HepG2 (cell line): ENCODE measurements around the gene WDCP. TPM values are rescaled to one million over a fixed set of nuclear protein-coding genes. Genes with fewer than 3 reads are reported as not detected.

Experiments
- CREB1 ChIP-seq, 2 experiments: fragments of 450-650 bp in 1 of 2; IDR thresholded peaks; 2 replicates each; pipeline ENCODE4 v1.6.1; 2016 to 2017; ENCODE audit warnings: control low read depth in 1 of 2, mild to moderate bottlenecking in 1 of 2, missing compliant biosample characterization in 1 of 2, missing genetic modification characterization in 1 of 2
- KDM5B ChIP-seq: sonication (generic); formaldehyde crosslinking; IDR thresholded peaks from 2 replicates; pipeline ENCODE4 v1.4.0; 2020; ENCODE audit warnings: missing genetic modification reagents, mild to moderate bottlenecking, borderline replicate concordance
- MXD4 ChIP-seq: IDR thresholded peaks from 2 replicates; pipeline ENCODE4 v1.6.1; 2016; ENCODE audit warnings: mild to moderate bottlenecking, missing biosample characterization, missing genetic modification reagents
- MYC ChIP-seq: sonication (generic); formaldehyde crosslinking; IDR thresholded peaks from 2 replicates; pipeline ENCODE4 v1.9.0; 2021; ENCODE audit warnings: missing genetic modification reagents, borderline replicate concordance
- PAWR ChIP-seq: sonication (generic); formaldehyde crosslinking; IDR thresholded peaks from 2 replicates; pipeline ENCODE4 v1.4.0; 2020; ENCODE audit warnings: missing genetic modification reagents, mild to moderate bottlenecking, borderline replicate concordance
- ZNF292 ChIP-seq: sonication (generic); formaldehyde crosslinking; IDR thresholded peaks from 2 replicates; pipeline ENCODE4 v1.8.1; 2022; ENCODE audit warnings: mild to moderate bottlenecking, low read depth, missing genetic modification reagents, borderline replicate concordance
- ZNF549 ChIP-seq: sonication (generic); formaldehyde crosslinking; IDR thresholded peaks from 2 replicates; pipeline ENCODE4 v1.5.0; 2020; ENCODE audit warnings: missing genetic modification reagents
- ZNF746 ChIP-seq: sonication (generic); formaldehyde crosslinking; IDR thresholded peaks from 2 replicates; pipeline ENCODE4 v1.8.0; 2022; ENCODE audit warnings: mild to moderate bottlenecking, missing genetic modification reagents
- polyA plus RNA-seq, 8 experiments: library from polyadenylated mRNA; depleted of rRNA in 3 of 8; stranded (reverse) in 7 of 8; unstranded in 1 of 8; fragments of >200 nt; fragmentation: Illumina TruSeq in 4 of 8; extraction: Trizol in 4 of 8; gene quantifications; 2 replicates each; pipeline versions ENCODE4 v1.2.1 to v1.2.3, GENCODE V29; 2011 to 2016; ENCODE audit warnings: low read depth in 4 of 8, missing spikeins in 1 of 8, mixed read lengths in 1 of 8; ENCODE audit not compliant: insufficient read depth in 1 of 8
- total RNA-seq, 5 experiments: library from RNA; depleted of rRNA; stranded (reverse); fragments of >200 nt; fragmentation: Illumina TruSeq; extraction: Trizol; gene quantifications; 2 replicates each; pipeline ENCODE4 v1.2.3, GENCODE V29; 2016; ENCODE audit warnings: low read depth in 1 of 5
- TF ChIP-seq, protein P1 (sequence below): sonication (generic); formaldehyde crosslinking; IDR thresholded peaks from 2 replicates; pipeline ENCODE4 v1.4.0; 2020; ENCODE audit warnings: missing genetic modification reagents, borderline replicate concordance
- TF ChIP-seq, protein P2 (sequence below): IDR thresholded peaks from 2 replicates; pipeline ENCODE4 v1.6.1; 2016; ENCODE audit warnings: missing compliant biosample characterization, missing genetic modification reagents, borderline replicate concordance
- TF ChIP-seq, protein P3 (sequence below): sonication (generic); formaldehyde crosslinking; IDR thresholded peaks from 2 replicates; pipeline ENCODE4 v1.5.0; 2020; ENCODE audit warnings: missing genetic modification reagents
- TF ChIP-seq, protein P4 (sequence below): sonication (generic); formaldehyde crosslinking; IDR thresholded peaks from 2 replicates; pipeline ENCODE4 v1.9.0; 2021; ENCODE audit warnings: mild to moderate bottlenecking, missing genetic modification reagents
- TF ChIP-seq, protein P5 (sequence below): sonication (generic); formaldehyde crosslinking; IDR thresholded peaks from 2 replicates; pipeline ENCODE4 v1.5.0; 2020; ENCODE audit warnings: missing genetic modification reagents

WDCP gene
- total and polyA plus RNA-seq, 2 of the 13 experiments (the other 11 are each of a cell fraction or from before 2014, with no cell fraction given) = 17.4 to 22.6 TPM

DNA sequence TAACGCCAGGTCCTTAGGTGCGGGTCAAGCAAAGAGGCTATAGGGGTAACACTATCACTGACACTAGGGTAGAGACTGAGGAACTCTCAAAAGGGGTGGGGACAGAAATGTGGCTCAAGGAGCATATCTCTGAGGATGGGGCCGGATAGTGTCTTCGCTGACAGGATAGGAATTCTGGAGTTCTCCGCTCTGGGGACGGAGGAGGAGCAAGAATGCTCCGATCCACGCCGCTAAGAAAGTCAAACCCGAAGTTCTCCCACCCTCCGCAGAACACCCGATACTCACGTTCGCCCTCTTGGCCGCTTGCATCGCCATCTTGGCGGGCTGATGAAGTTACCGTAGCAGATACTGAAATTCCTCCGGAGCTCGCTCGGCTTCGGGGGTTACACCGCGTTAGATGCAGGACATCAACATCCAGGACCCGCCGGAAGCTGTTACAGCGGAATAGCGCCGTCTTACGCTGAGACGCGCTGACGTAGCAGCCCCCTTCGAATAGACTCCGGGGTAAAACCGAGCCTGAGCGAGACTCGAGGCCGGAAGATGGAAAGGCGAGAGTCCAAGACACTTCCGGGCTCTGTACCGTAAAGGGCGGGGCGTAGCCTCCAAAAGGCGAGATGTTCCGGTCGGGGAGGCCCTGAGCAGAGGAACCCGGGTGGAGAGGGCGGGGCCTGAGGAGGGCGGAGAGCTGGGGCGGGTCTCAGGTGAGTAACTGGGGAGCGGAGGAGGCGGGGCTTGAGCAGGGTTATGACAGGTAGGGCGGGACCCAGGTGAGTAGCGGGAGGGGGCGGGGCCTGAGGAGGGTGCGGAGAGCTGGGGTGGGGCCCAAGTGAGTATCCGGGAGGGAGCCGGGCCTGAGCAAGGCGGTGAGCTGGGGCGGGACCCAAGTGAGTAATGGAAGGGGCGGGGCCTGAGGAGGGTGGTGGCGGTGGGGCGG, 29.0 kb upstream of the WDCP start, which contains the start of gene SF3B6 (continued):
- TF ChIP-seq, protein P1, sequence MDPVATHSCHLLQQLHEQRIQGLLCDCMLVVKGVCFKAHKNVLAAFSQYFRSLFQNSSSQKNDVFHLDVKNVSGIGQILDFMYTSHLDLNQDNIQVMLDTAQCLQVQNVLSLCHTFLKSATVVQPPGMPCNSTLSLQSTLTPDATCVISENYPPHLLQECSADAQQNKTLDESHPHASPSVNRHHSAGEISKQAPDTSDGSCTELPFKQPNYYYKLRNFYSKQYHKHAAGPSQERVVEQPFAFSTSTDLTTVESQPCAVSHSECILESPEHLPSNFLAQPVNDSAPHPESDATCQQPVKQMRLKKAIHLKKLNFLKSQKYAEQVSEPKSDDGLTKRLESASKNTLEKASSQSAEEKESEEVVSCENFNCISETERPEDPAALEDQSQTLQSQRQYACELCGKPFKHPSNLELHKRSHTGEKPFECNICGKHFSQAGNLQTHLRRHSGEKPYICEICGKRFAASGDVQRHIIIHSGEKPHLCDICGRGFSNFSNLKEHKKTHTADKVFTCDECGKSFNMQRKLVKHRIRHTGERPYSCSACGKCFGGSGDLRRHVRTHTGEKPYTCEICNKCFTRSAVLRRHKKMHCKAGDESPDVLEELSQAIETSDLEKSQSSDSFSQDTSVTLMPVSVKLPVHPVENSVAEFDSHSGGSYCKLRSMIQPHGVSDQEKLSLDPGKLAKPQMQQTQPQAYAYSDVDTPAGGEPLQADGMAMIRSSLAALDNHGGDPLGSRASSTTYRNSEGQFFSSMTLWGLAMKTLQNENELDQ (CRISPR knock-in tag) = peak; percentile 80; the same call in 1 of the 2 replicates
- TF ChIP-seq, protein P2, sequence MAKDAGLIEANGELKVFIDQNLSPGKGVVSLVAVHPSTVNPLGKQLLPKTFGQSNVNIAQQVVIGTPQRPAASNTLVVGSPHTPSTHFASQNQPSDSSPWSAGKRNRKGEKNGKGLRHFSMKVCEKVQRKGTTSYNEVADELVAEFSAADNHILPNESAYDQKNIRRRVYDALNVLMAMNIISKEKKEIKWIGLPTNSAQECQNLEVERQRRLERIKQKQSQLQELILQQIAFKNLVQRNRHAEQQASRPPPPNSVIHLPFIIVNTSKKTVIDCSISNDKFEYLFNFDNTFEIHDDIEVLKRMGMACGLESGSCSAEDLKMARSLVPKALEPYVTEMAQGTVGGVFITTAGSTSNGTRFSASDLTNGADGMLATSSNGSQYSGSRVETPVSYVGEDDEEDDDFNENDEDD = no peak
- TF ChIP-seq MYC (peak; percentile 91; the same call in 1 of the 2 replicates), ZNF746 (CRISPR knock-in tag) (no peak), PAWR (CRISPR knock-in tag) (no peak), ZNF292 (CRISPR knock-in tag) (peak; percentile 58; the same call in 1 of the 2 replicates), KDM5B (peak; percentile 89; the same call in 1 of the 2 replicates), CREB1 (IDR thresholded peaks at IDR 0.05) (peak; percentile 96), CREB1 (CRISPR knock-in tag; IDR thresholded peaks at IDR 0.05) (peak; percentile 99), ZNF549 (no peak), MXD4 (peak; percentile 76)
- TF ChIP-seq, protein P3, sequence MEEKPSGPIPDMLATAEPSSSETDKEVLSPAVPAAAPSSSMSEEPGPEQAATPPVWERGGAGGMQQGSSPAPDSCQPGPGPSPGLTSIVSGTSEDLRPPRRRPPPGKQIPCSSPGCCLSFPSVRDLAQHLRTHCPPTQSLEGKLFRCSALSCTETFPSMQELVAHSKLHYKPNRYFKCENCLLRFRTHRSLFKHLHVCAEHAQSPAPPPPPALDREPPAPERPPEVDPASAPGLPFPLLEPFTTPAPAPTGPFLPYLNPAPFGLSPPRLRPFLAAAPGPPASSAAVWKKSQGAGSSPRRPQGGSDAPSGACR (CRISPR knock-in tag) = peak; percentile 89; the same call in 1 of the 2 replicates
- TF ChIP-seq, protein P4, sequence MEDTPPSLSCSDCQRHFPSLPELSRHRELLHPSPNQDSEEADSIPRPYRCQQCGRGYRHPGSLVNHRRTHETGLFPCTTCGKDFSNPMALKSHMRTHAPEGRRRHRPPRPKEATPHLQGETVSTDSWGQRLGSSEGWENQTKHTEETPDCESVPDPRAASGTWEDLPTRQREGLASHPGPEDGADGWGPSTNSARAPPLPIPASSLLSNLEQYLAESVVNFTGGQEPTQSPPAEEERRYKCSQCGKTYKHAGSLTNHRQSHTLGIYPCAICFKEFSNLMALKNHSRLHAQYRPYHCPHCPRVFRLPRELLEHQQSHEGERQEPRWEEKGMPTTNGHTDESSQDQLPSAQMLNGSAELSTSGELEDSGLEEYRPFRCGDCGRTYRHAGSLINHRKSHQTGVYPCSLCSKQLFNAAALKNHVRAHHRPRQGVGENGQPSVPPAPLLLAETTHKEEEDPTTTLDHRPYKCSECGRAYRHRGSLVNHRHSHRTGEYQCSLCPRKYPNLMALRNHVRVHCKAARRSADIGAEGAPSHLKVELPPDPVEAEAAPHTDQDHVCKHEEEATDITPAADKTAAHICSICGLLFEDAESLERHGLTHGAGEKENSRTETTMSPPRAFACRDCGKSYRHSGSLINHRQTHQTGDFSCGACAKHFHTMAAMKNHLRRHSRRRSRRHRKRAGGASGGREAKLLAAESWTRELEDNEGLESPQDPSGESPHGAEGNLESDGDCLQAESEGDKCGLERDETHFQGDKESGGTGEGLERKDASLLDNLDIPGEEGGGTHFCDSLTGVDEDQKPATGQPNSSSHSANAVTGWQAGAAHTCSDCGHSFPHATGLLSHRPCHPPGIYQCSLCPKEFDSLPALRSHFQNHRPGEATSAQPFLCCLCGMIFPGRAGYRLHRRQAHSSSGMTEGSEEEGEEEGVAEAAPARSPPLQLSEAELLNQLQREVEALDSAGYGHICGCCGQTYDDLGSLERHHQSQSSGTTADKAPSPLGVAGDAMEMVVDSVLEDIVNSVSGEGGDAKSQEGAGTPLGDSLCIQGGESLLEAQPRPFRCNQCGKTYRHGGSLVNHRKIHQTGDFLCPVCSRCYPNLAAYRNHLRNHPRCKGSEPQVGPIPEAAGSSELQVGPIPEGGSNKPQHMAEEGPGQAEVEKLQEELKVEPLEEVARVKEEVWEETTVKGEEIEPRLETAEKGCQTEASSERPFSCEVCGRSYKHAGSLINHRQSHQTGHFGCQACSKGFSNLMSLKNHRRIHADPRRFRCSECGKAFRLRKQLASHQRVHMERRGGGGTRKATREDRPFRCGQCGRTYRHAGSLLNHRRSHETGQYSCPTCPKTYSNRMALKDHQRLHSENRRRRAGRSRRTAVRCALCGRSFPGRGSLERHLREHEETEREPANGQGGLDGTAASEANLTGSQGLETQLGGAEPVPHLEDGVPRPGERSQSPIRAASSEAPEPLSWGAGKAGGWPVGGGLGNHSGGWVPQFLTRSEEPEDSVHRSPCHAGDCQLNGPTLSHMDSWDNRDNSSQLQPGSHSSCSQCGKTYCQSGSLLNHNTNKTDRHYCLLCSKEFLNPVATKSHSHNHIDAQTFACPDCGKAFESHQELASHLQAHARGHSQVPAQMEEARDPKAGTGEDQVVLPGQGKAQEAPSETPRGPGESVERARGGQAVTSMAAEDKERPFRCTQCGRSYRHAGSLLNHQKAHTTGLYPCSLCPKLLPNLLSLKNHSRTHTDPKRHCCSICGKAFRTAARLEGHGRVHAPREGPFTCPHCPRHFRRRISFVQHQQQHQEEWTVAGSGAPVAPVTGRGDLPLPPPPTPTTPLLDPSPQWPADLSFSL = no peak
- TF ChIP-seq, protein P5, sequence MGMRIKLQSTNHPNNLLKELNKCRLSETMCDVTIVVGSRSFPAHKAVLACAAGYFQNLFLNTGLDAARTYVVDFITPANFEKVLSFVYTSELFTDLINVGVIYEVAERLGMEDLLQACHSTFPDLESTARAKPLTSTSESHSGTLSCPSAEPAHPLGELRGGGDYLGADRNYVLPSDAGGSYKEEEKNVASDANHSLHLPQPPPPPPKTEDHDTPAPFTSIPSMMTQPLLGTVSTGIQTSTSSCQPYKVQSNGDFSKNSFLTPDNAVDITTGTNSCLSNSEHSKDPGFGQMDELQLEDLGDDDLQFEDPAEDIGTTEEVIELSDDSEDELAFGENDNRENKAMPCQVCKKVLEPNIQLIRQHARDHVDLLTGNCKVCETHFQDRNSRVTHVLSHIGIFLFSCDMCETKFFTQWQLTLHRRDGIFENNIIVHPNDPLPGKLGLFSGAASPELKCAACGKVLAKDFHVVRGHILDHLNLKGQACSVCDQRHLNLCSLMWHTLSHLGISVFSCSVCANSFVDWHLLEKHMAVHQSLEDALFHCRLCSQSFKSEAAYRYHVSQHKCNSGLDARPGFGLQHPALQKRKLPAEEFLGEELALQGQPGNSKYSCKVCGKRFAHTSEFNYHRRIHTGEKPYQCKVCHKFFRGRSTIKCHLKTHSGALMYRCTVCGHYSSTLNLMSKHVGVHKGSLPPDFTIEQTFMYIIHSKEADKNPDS (CRISPR knock-in tag) = no peak; the same call in 1 of the 2 replicates
